ENCODE results near the gene LUC7L2. TPM values are rescaled to one million over a fixed set of nuclear protein-coding genes. Genes with fewer than 3 reads are reported as not detected.

LUC7L2 gene
- polyA plus RNA-seq, 1 donor (not counting 4 experiments of a cell fraction or from before 2014, with no cell fraction given): 52.7 TPM

DNA sequence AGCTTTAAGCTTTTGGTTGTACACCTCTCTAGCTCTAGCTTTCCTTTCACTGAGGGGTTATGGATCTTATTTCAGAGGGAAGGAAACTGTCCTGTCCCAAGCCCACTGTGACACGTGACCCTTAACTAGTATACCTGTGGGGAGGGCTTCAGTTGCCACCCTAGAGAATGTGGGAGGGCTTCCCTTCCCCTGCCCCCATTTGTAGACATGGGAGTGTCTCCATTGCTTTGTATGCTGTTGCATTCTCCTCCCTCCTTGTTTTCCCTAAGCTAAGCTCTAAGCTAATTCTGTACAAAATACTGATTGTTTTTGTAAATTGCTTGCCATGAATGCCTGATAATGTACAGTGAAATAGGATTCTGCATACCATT, 11.2 kb downstream of the LUC7L2 start:
- Histone ChIP-seq H3K9me1 (ENCODE audit: control insufficient read depth, extremely low read depth, insufficient read depth, low read length) (no peaks in the 10 kb centered on the region), H3K27ac (ENCODE audit: control insufficient read depth, insufficient read depth, low read length) (no peak overlapping the region), H3K27me3 (ENCODE audit: control insufficient read depth, extremely low read depth, insufficient read depth, low read length) (no peaks in the 10 kb centered on the region), H3K9ac (ENCODE audit: control insufficient read depth, extremely low read depth, insufficient read depth, low read length) (no peak overlapping the region), H3K9me3 (ENCODE audit: control insufficient read depth, low read depth, low read length) (no peaks in the 10 kb centered on the region), H2AFZ (ENCODE audit: control insufficient read depth, low read length) (no peak overlapping the region), H3K4me2 (ENCODE audit: control insufficient read depth, extremely low read depth, insufficient read depth, low read depth, low read length) (no peak overlapping the region), H3K36me3 (ENCODE audit: control insufficient read depth in 2 of 2, extremely low read depth in 1 of 2, insufficient read depth in 2 of 2, low read length in 2 of 2) (no peaks in the 10 kb centered on the region), H4K20me1 (ENCODE audit: control insufficient read depth, extremely low read depth, insufficient read depth, low read length) (peaks cover 12% of the 10 kb centered on the region), H3K79me2 (ENCODE audit: control insufficient read depth, insufficient read depth, low read length) (peaks cover 91% of the 10 kb centered on the region), H3K4me3 (ENCODE audit: control insufficient read depth in 2 of 3, extremely low read depth in 1 of 3, insufficient read depth in 2 of 3, low read depth in 1 of 3, low read length in 3 of 3) (no peak overlapping the region), H3K4me1 (ENCODE audit: control insufficient read depth, extremely low read depth, insufficient read depth, low read length) (peaks cover 13% of the 10 kb centered on the region)
- dilution Hi-C loops (cut with MboI; ENCODE audit: extremely low pct_ligation_motif_present, low sequenced_read_pairs): no loop called here
- DNase-seq (ENCODE audit: low read depth, low spot score) (no peak), FAIRE-seq (no peak)
- TF ChIP-seq EZH2 (IDR thresholded peaks at IDR 0.05; ENCODE audit: low read length): no peak

DNA sequence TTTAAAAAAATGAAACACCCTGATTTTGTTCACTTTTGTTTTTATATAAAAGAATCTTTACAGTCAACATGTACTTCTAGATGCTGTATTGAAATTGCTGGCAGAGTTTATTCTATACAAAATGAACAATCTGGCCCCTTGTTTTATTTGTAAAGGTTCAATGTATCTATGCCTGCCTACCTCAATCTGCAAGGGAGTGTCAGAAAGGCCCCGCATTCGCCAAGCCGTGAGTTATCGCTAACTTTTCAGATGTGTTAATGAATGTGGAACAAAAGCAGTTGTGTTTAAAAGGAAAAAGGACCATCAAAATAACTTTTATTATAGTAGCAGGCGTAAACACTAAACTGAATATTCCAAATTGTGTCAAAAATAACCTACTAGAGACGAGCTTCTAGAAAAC, 14.6 kb downstream of the LUC7L2 start:
- TF ChIP-seq CTCF (optimal IDR thresholded peaks at IDR 0.05 in 1 of 3, IDR thresholded peaks at IDR 0.05 in 1 of 3, conservative IDR thresholded peaks at IDR 0.05 in 1 of 3; ENCODE audit: extremely low read depth in 1 of 3, insufficient read depth in 2 of 3, low read length in 3 of 3) (no peak), EZH2 (IDR thresholded peaks at IDR 0.05; ENCODE audit: low read length) (no peak)
- no peaks in the 10 kb centered on the region for H3K9me3 ChIP-seq (ENCODE audit: control insufficient read depth, low read depth, low read length)
- H3K9ac ChIP-seq (ENCODE audit: control insufficient read depth, extremely low read depth, insufficient read depth, low read length): no peak overlapping the region
- H3K27ac ChIP-seq (ENCODE audit: control insufficient read depth, insufficient read depth, low read length): no peak overlapping the region
- DNase-seq (ENCODE audit: low read depth, low spot score) (no peak), FAIRE-seq (no peak)
- H3K9me1 ChIP-seq (ENCODE audit: control insufficient read depth, extremely low read depth, insufficient read depth, low read length): no peaks in the 10 kb centered on the region
- dilution Hi-C loops (cut with MboI; ENCODE audit: extremely low pct_ligation_motif_present, low sequenced_read_pairs): no loop called here
- H3K36me3 ChIP-seq (ENCODE audit: control insufficient read depth in 2 of 2, extremely low read depth in 1 of 2, insufficient read depth in 2 of 2, low read length in 2 of 2): peaks cover 2 to 6% of the 10 kb centered on the region in 2 experiments
- peaks cover 3% of the 10 kb centered on the region for H3K4me1 ChIP-seq (ENCODE audit: control insufficient read depth, extremely low read depth, insufficient read depth, low read length)
- no peak overlapping the region for H2AFZ ChIP-seq (ENCODE audit: control insufficient read depth, low read length)
- peaks cover 2% of the 10 kb centered on the region for H4K20me1 ChIP-seq (ENCODE audit: control insufficient read depth, extremely low read depth, insufficient read depth, low read length)
- no peak overlapping the region for H3K4me2 ChIP-seq (ENCODE audit: control insufficient read depth, extremely low read depth, insufficient read depth, low read depth, low read length)
- no peaks in the 10 kb centered on the region for H3K27me3 ChIP-seq (ENCODE audit: control insufficient read depth, extremely low read depth, insufficient read depth, low read length)
- H3K79me2 ChIP-seq (ENCODE audit: control insufficient read depth, insufficient read depth, low read length): peaks cover 74% of the 10 kb centered on the region
- H3K4me3 ChIP-seq (ENCODE audit: control insufficient read depth in 2 of 3, extremely low read depth in 1 of 3, insufficient read depth in 2 of 3, low read depth in 1 of 3, low read length in 3 of 3): no peak overlapping the region

GRCh38 chr7:139382439-139382838, 22.7 kb downstream of the LUC7L2 start:
- no peak for DNase-seq (ENCODE audit: low read depth, low spot score)
- Histone ChIP-seq H3K36me3 (ENCODE audit: control insufficient read depth in 2 of 2, extremely low read depth in 1 of 2, insufficient read depth in 2 of 2, low read length in 2 of 2) (peaks cover 5 to 10% of the 10 kb centered on the region in 2 experiments), H3K27me3 (ENCODE audit: control insufficient read depth, extremely low read depth, insufficient read depth, low read length) (no peaks in the 10 kb centered on the region), H2AFZ (ENCODE audit: control insufficient read depth, low read length) (no peak overlapping the region), H3K4me1 (ENCODE audit: control insufficient read depth, extremely low read depth, insufficient read depth, low read length) (no peaks in the 10 kb centered on the region), H3K9me3 (ENCODE audit: control insufficient read depth, low read depth, low read length) (no peaks in the 10 kb centered on the region), H3K9me1 (ENCODE audit: control insufficient read depth, extremely low read depth, insufficient read depth, low read length) (no peaks in the 10 kb centered on the region), H3K4me2 (ENCODE audit: control insufficient read depth, extremely low read depth, insufficient read depth, low read depth, low read length) (no peak overlapping the region), H3K79me2 (ENCODE audit: control insufficient read depth, insufficient read depth, low read length) (peaks cover 46% of the 10 kb centered on the region), H3K27ac (ENCODE audit: control insufficient read depth, insufficient read depth, low read length) (no peak overlapping the region), H3K4me3 (ENCODE audit: control insufficient read depth in 2 of 3, extremely low read depth in 1 of 3, insufficient read depth in 2 of 3, low read depth in 1 of 3, low read length in 3 of 3) (no peak overlapping the region), H4K20me1 (ENCODE audit: control insufficient read depth, extremely low read depth, insufficient read depth, low read length) (no peaks in the 10 kb centered on the region), H3K9ac (ENCODE audit: control insufficient read depth, extremely low read depth, insufficient read depth, low read length) (no peak overlapping the region)
- no peak for FAIRE-seq
- no peak for TF ChIP-seq CTCF (optimal IDR thresholded peaks at IDR 0.05 in 1 of 3, IDR thresholded peaks at IDR 0.05 in 1 of 3, conservative IDR thresholded peaks at IDR 0.05 in 1 of 3; ENCODE audit: extremely low read depth in 1 of 3, insufficient read depth in 2 of 3, low read length in 3 of 3)
- TF ChIP-seq EZH2 (IDR thresholded peaks at IDR 0.05; ENCODE audit: low read length): no peak
- dilution Hi-C loops (cut with MboI; ENCODE audit: extremely low pct_ligation_motif_present, low sequenced_read_pairs): no loop called here
